Measurements from ENCODE around the gene NRG2.

Gene NRG2

GRCh38 chr5:139951983-139952382 is 91.1 kb downstream of the NRG2 start:
- WGBS, 2 experiments, result 75 to 86% methylated on average over 1 of the region's 1 CpG

GRCh38 chr5:139951296-139951924 is 91.7 kb downstream of the NRG2 start:
- 92 to 94% methylated on average over 6 of the region's 6 CpGs for WGBS, 2 experiments
- no peaks in the 10 kb centered on the region for H3K9me3 ChIP-seq (ENCODE audit: control insufficient read depth, low read length)
- peaks cover 3% of the 10 kb centered on the region for H3K27me3 ChIP-seq (ENCODE audit: control insufficient read depth, insufficient read depth, low read length, poor library complexity, severe bottlenecking)
- peaks cover 19% of the 10 kb centered on the region for H3K4me1 ChIP-seq (ENCODE audit: control insufficient read depth, insufficient read depth, low read length)
- no peak overlapping the region for H3K27ac ChIP-seq (ENCODE audit: insufficient read depth, low read depth, low read length, poor library complexity, severe bottlenecking)
- H3K4me3 ChIP-seq (ENCODE audit: insufficient read depth, low read depth, low read length), result no peak overlapping the region
- no peaks in the 10 kb centered on the region for H3K36me3 ChIP-seq (ENCODE audit: control insufficient read depth, insufficient read depth, low read length)

More at GRCh38 chr5:139951983-139952382, 91.1 kb downstream of the NRG2 start:
- Histone ChIP-seq H3K27ac (ENCODE audit: insufficient read depth, low read depth, low read length, poor library complexity, severe bottlenecking) (no peak overlapping the region), H3K27me3 (ENCODE audit: control insufficient read depth, insufficient read depth, low read length, poor library complexity, severe bottlenecking) (peaks cover 3% of the 10 kb centered on the region), H3K4me1 (ENCODE audit: control insufficient read depth, insufficient read depth, low read length) (peaks cover 19% of the 10 kb centered on the region), H3K9me3 (ENCODE audit: control insufficient read depth, low read length) (no peaks in the 10 kb centered on the region), H3K36me3 (ENCODE audit: control insufficient read depth, insufficient read depth, low read length) (no peaks in the 10 kb centered on the region), H3K4me3 (ENCODE audit: insufficient read depth, low read depth, low read length) (no peak overlapping the region)

- H3K9me3 ChIP-seq (ENCODE audit: control insufficient read depth, low read length), result no peaks in the 10 kb centered on the region
- H3K4me3 ChIP-seq (ENCODE audit: insufficient read depth, low read depth, low read length), result no peak overlapping the region
- H3K27ac ChIP-seq (ENCODE audit: insufficient read depth, low read depth, low read length, poor library complexity, severe bottlenecking), result no peak overlapping the region
- H3K4me1 ChIP-seq (ENCODE audit: control insufficient read depth, insufficient read depth, low read length), result peaks cover 13% of the 10 kb centered on the region
- 96 to 100% methylated on average over 2 of the region's 2 CpGs for WGBS, 2 experiments
- peaks cover 3% of the 10 kb centered on the region for H3K27me3 ChIP-seq (ENCODE audit: control insufficient read depth, insufficient read depth, low read length, poor library complexity, severe bottlenecking)
- no peaks in the 10 kb centered on the region for H3K36me3 ChIP-seq (ENCODE audit: control insufficient read depth, insufficient read depth, low read length)
These were observed 92.7 kb downstream of the NRG2 start for GRCh38 chr5:139950436-139950835.

GRCh38 chr5:139949710-139950109 is 93.4 kb downstream of the NRG2 start:
- H3K4me1 ChIP-seq (ENCODE audit: control insufficient read depth, insufficient read depth, low read length), result peaks cover 10% of the 10 kb centered on the region
- H3K36me3 ChIP-seq (ENCODE audit: control insufficient read depth, insufficient read depth, low read length), result no peaks in the 10 kb centered on the region
- no peaks in the 10 kb centered on the region for H3K9me3 ChIP-seq (ENCODE audit: control insufficient read depth, low read length)
- WGBS, 2 experiments, result 86 to 93% methylated on average over 1 of the region's 1 CpG
- peaks cover 3% of the 10 kb centered on the region for H3K27me3 ChIP-seq (ENCODE audit: control insufficient read depth, insufficient read depth, low read length, poor library complexity, severe bottlenecking)
- H3K4me3 ChIP-seq (ENCODE audit: insufficient read depth, low read depth, low read length), result no peak overlapping the region
- no peak overlapping the region for H3K27ac ChIP-seq (ENCODE audit: insufficient read depth, low read depth, low read length, poor library complexity, severe bottlenecking)

- no peak overlapping the region for H3K4me3 ChIP-seq (ENCODE audit: insufficient read depth, low read depth, low read length)
- H3K9me3 ChIP-seq (ENCODE audit: control insufficient read depth, low read length), result no peaks in the 10 kb centered on the region
- peaks cover 3% of the 10 kb centered on the region for H3K27me3 ChIP-seq (ENCODE audit: control insufficient read depth, insufficient read depth, low read length, poor library complexity, severe bottlenecking)
- no peaks in the 10 kb centered on the region for H3K36me3 ChIP-seq (ENCODE audit: control insufficient read depth, insufficient read depth, low read length)
- H3K27ac ChIP-seq (ENCODE audit: insufficient read depth, low read depth, low read length, poor library complexity, severe bottlenecking), result no peak overlapping the region
- peaks cover 10% of the 10 kb centered on the region for H3K4me1 ChIP-seq (ENCODE audit: control insufficient read depth, insufficient read depth, low read length)
These were observed 95.4 kb downstream of the NRG2 start for GRCh38 chr5:139947727-139948126.

GRCh38 chr5:139946440-139946839 is 96.7 kb downstream of the NRG2 start:
- Histone ChIP-seq H3K27me3 (ENCODE audit: control insufficient read depth, insufficient read depth, low read length, poor library complexity, severe bottlenecking) (peaks cover 3% of the 10 kb centered on the region), H3K36me3 (ENCODE audit: control insufficient read depth, insufficient read depth, low read length) (no peaks in the 10 kb centered on the region), H3K4me1 (ENCODE audit: control insufficient read depth, insufficient read depth, low read length) (peaks cover 10% of the 10 kb centered on the region), H3K4me3 (ENCODE audit: insufficient read depth, low read depth, low read length) (no peak overlapping the region), H3K27ac (ENCODE audit: insufficient read depth, low read depth, low read length, poor library complexity, severe bottlenecking) (no peak overlapping the region), H3K9me3 (ENCODE audit: control insufficient read depth, low read length) (no peaks in the 10 kb centered on the region)
- WGBS, 2 experiments, result no CpG with 5 or more reads among the region's 1 CpG

GRCh38 chr5:139946006-139946405 is 97.1 kb downstream of the NRG2 start:
- peaks cover 3% of the 10 kb centered on the region for H3K27me3 ChIP-seq (ENCODE audit: control insufficient read depth, insufficient read depth, low read length, poor library complexity, severe bottlenecking)
- H3K4me1 ChIP-seq (ENCODE audit: control insufficient read depth, insufficient read depth, low read length), result peaks cover 10% of the 10 kb centered on the region
- H3K27ac ChIP-seq (ENCODE audit: insufficient read depth, low read depth, low read length, poor library complexity, severe bottlenecking), result no peak overlapping the region
- no peaks in the 10 kb centered on the region for H3K36me3 ChIP-seq (ENCODE audit: control insufficient read depth, insufficient read depth, low read length)
- no peaks in the 10 kb centered on the region for H3K9me3 ChIP-seq (ENCODE audit: control insufficient read depth, low read length)
- H3K4me3 ChIP-seq (ENCODE audit: insufficient read depth, low read depth, low read length), result no peak overlapping the region
- 83 to 85% methylated on average over 1 to 3 of the region's 3 CpGs for WGBS, 2 experiments

GRCh38 chr5:139942243-139942642 is 100.9 kb downstream of the NRG2 start:
- 76 to 86% methylated on average over 1 of the region's 1 CpG for WGBS, 2 experiments
- no peaks in the 10 kb centered on the region for H3K27me3 ChIP-seq (ENCODE audit: control insufficient read depth, insufficient read depth, low read length, poor library complexity, severe bottlenecking)
- no peaks in the 10 kb centered on the region for H3K36me3 ChIP-seq (ENCODE audit: control insufficient read depth, insufficient read depth, low read length)
- no peaks in the 10 kb centered on the region for H3K9me3 ChIP-seq (ENCODE audit: control insufficient read depth, low read length)
- no peak overlapping the region for H3K27ac ChIP-seq (ENCODE audit: insufficient read depth, low read depth, low read length, poor library complexity, severe bottlenecking)
- H3K4me1 ChIP-seq (ENCODE audit: control insufficient read depth, insufficient read depth, low read length), result no peaks in the 10 kb centered on the region
- no peak overlapping the region for H3K4me3 ChIP-seq (ENCODE audit: insufficient read depth, low read depth, low read length)

- Histone ChIP-seq H3K9me3 (ENCODE audit: control insufficient read depth, low read length) (no peaks in the 10 kb centered on the region), H3K4me3 (ENCODE audit: insufficient read depth, low read depth, low read length) (no peak overlapping the region), H3K4me1 (ENCODE audit: control insufficient read depth, insufficient read depth, low read length) (no peaks in the 10 kb centered on the region), H3K36me3 (ENCODE audit: control insufficient read depth, insufficient read depth, low read length) (no peaks in the 10 kb centered on the region), H3K27ac (ENCODE audit: insufficient read depth, low read depth, low read length, poor library complexity, severe bottlenecking) (no peak overlapping the region), H3K27me3 (ENCODE audit: control insufficient read depth, insufficient read depth, low read length, poor library complexity, severe bottlenecking) (no peaks in the 10 kb centered on the region)
- WGBS, 2 experiments, result 87 to 94% methylated on average over 2 of the region's 2 CpGs
These were observed 112.7 kb downstream of the NRG2 start for GRCh38 chr5:139930406-139930805.

GRCh38 chr5:139926797-139927503 is 116.1 kb downstream of the NRG2 start:
- Histone ChIP-seq H3K4me3 (ENCODE audit: insufficient read depth, low read depth, low read length) (no peak overlapping the region), H3K27me3 (ENCODE audit: control insufficient read depth, insufficient read depth, low read length, poor library complexity, severe bottlenecking) (no peaks in the 10 kb centered on the region), H3K36me3 (ENCODE audit: control insufficient read depth, insufficient read depth, low read length) (no peaks in the 10 kb centered on the region), H3K27ac (ENCODE audit: insufficient read depth, low read depth, low read length, poor library complexity, severe bottlenecking) (no peak overlapping the region), H3K4me1 (ENCODE audit: control insufficient read depth, insufficient read depth, low read length) (no peaks in the 10 kb centered on the region), H3K9me3 (ENCODE audit: control insufficient read depth, low read length) (no peaks in the 10 kb centered on the region)
- WGBS, 2 experiments, result 91 to 94% methylated on average over 3 of the region's 3 CpGs
